Activated CD8-positive, alpha-beta T cell treated with anti-CD3 and anti-CD28 coated beads, Interleukin-2, amount 10 ng/mL, durations not matched to agents 7 days and 5 days (primary cell): ENCODE data around the gene ZNF35. TPM values are rescaled to one million over a fixed set of nuclear protein-coding genes. Genes with fewer than 3 reads are reported as not detected.
"Not testable (repeated sequence)": the region's sequence is repeated elsewhere in the genome, so short reads cannot be mapped to it uniquely, and the experiment has no call there.

ENCODE experiments used
- ATAC-seq: fragments of 150-1000 bp; cut with Tn5 transposase; one replicate; pipeline ENCODE4 v1.10.0; 2021; ENCODE audit warnings: moderate library complexity
- CTCF ChIA-PET: fragments of 350-600 bp; sonication (Branson Sonifier 250); formaldehyde crosslinking; loops from one replicate; lab custom pipeline; 2021; ENCODE audit warnings: antibody characterized with exemption; lab: Charles Lee
- POLR2A ChIA-PET: fragments of 350-600 bp; sonication (Branson Sonifier 250); formaldehyde crosslinking; loops from one replicate; lab custom pipeline; 2021; ENCODE audit warnings: antibody characterized with exemption; lab: Charles Lee
- DNase-seq: peaks from one replicate; pipeline ENCODE4 v3.0.0-alpha.2; 2020
- H3K27ac Mint-ChIP-seq: one replicate; pipeline ENCODE4 v1.8.0; 2021; ENCODE audit warnings: mild to moderate bottlenecking, mixed read lengths
- H3K27me3 Mint-ChIP-seq: one replicate; pipeline ENCODE4 v1.8.0; 2021; ENCODE audit warnings: low read depth, mixed read lengths
- H3K36me3 Mint-ChIP-seq: one replicate; pipeline ENCODE4 v1.8.0; 2021; ENCODE audit warnings: low read depth, mixed read lengths
- H3K4me1 Mint-ChIP-seq: one replicate; pipeline ENCODE4 v1.8.0; 2021; ENCODE audit warnings: low read depth, mixed read lengths
- H3K4me3 Mint-ChIP-seq: one replicate; pipeline ENCODE4 v1.8.0; 2021; ENCODE audit warnings: mild to moderate bottlenecking, mixed read lengths
- H3K9me3 Mint-ChIP-seq: one replicate; pipeline ENCODE4 v1.8.0; 2022; ENCODE audit warnings: mixed read lengths; ENCODE audit not compliant: insufficient read depth
- total RNA-seq, 2 experiments: library from RNA; stranded (reverse); gene quantifications; one replicate each; pipeline ENCODE4 v1.2.3, GENCODE V29; 2021

Gene ZNF35
- total RNA-seq, 2 experiments from 2014 or later, result 3.7 to 7.6 TPM

DNA sequence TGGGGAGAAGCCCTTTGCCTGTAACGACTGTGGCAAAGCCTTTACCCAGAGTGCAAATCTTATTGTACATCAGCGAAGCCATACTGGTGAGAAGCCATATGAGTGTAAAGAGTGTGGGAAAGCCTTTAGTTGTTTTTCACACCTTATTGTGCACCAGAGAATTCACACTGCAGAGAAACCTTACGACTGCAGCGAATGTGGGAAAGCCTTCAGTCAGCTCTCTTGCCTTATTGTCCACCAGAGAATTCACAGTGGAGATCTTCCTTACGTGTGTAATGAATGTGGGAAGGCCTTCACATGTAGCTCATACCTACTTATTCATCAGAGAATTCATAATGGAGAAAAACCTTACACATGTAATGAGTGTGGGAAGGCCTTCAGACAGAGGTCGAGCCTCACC is 10.9 kb downstream of the ZNF35 start:
- no peak for DNase-seq
- ATAC-seq, result no peak
- H3K27me3 Mint-ChIP-seq, result no peaks in the 10 kb centered on the region
- H3K4me1 Mint-ChIP-seq, result no peaks in the 10 kb centered on the region
- H3K27ac Mint-ChIP-seq, result no peak overlapping the region
- peaks cover 68% of the 10 kb centered on the region for H3K36me3 Mint-ChIP-seq
- no peak overlapping the region for H3K4me3 Mint-ChIP-seq
- CTCF ChIA-PET, result no interaction called here
- H3K9me3 Mint-ChIP-seq, result peaks cover 26% of the 10 kb centered on the region
- POLR2A ChIA-PET, result interaction anchor here (0.8 kb wide), 1 partner anchor 11 kb away, joined by 4 read pairs; no protein-coding TSS in a partner anchor

DNA sequence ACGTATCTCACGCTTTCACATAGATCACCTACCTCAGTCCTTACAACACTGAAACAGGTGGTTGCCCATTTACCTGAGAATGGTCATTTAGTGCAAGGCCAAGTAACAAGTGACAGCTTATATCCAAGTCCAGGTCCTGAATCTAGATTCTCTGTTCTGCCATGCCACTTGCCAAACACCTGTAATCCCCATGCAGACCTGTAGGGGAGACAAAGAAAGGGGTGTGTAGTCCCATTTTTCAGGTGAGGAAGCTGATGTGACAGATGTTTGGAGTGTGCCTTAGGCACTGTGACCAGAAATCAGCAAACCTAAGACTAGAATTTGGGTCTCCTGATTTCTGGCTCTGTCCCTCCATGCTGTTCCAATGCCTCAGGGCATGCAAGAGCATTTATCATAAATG is 12.7 kb downstream of the ZNF35 start:
- POLR2A ChIA-PET, result no interaction called here

GRCh38 chr3:44665173-44665572 is 16.6 kb downstream of the ZNF35 start:
- Mint-ChIP-seq H3K36me3 (peaks cover 23% of the 10 kb centered on the region), H3K9me3 (peaks cover 10% of the 10 kb centered on the region), H3K27me3 (no peaks in the 10 kb centered on the region), H3K27ac (no peak overlapping the region), H3K4me3 (no peak overlapping the region), H3K4me1 (no peaks in the 10 kb centered on the region)
- DNase-seq, result no peak
- POLR2A ChIA-PET, result no interaction called here
- CTCF ChIA-PET, result no interaction called here
- no peak for ATAC-seq

More for the DNA sequence above, 12.7 kb downstream of the ZNF35 start:
- H3K9me3 Mint-ChIP-seq, result peaks cover 27% of the 10 kb centered on the region
- H3K27ac Mint-ChIP-seq, result no peak overlapping the region
- H3K36me3 Mint-ChIP-seq, result peaks cover 60% of the 10 kb centered on the region
- CTCF ChIA-PET, result interaction anchor here (0.6 to 0.8 kb wide), 2 partner anchors 15 to 26 kb away, joined by 3 read pairs; no protein-coding TSS in a partner anchor
- no peak overlapping the region for H3K4me3 Mint-ChIP-seq
- ATAC-seq (no peak), DNase-seq (no peak)
- no peaks in the 10 kb centered on the region for H3K27me3 Mint-ChIP-seq
- no peaks in the 10 kb centered on the region for H3K4me1 Mint-ChIP-seq

DNA sequence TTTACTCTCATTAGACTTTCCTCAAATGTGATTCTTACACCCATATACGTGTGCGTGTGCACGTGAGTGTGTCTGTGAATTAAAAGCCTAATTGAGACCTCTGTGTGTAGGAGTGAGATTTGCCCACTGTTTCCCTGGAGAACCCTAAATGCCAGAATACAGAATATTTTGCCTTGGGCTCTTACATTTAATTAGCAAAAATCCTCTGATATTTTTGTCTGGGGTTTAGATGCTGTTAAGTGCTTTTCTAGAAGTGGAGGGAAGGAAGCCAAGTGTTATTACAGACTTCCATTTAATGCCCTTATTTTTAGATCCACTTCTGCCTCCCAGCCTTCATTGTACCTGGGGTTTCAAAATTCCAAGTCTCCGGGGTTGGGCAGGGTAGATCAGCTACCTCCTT is 17.8 kb downstream of the ZNF35 start:
- peaks cover 10% of the 10 kb centered on the region for H3K9me3 Mint-ChIP-seq
- POLR2A ChIA-PET, result interaction anchor here (1.1 kb wide), 1 partner anchor 11 kb away, joined by 3 read pairs; no protein-coding TSS in a partner anchor

GRCh38 chr3:44669760-44670159 is 21.2 kb downstream of the ZNF35 start:
- DNase-seq (no peak), ATAC-seq (no peak)
- ChIA-PET CTCF (no interaction called here), POLR2A (no interaction called here)
- Mint-ChIP-seq H3K9me3 (peaks cover 16% of the 10 kb centered on the region), H3K4me3 (no peak overlapping the region), H3K27ac (no peak overlapping the region), H3K4me1 (no peaks in the 10 kb centered on the region), H3K36me3 (peaks cover 1% of the 10 kb centered on the region), H3K27me3 (no peaks in the 10 kb centered on the region)

More for the DNA sequence above, 17.8 kb downstream of the ZNF35 start:
- Mint-ChIP-seq H3K4me3 (no peak overlapping the region), H3K36me3 (peaks cover 12% of the 10 kb centered on the region), H3K27ac (no peak overlapping the region), H3K27me3 (no peaks in the 10 kb centered on the region), H3K4me1 (no peaks in the 10 kb centered on the region)
- DNase-seq (no peak), ATAC-seq (no peak)
- CTCF ChIA-PET, result no interaction called here

DNA sequence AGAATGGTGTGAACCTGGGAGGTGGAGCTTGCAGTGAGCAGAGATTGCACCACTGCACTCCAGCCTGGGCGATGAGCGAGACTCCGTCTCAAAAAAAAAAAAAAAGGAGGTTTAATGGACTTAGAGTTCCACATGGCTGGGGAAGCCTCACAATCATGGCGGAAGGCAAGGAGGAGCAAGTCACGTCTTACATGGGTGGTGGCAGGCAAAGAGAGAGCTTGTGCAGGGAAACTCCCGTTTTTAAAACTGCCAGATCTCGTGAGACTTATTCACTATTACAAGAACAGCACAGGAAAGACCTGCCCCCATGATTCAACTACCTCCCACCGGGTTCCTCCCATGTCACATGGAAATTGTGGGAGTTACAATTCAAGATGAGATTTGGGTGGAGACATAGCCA is 24.9 kb downstream of the ZNF35 start:
- H3K9me3 Mint-ChIP-seq, ATAC-seq, H3K27me3 Mint-ChIP-seq, H3K4me3 Mint-ChIP-seq, DNase-seq, H3K36me3 Mint-ChIP-seq, H3K27ac Mint-ChIP-seq, POLR2A ChIA-PET, CTCF ChIA-PET, H3K4me1 Mint-ChIP-seq: not testable (repeated sequence)

GRCh38 chr3:44674211-44674610 is 25.7 kb downstream of the ZNF35 start:
- Mint-ChIP-seq H3K4me1 (no peaks in the 10 kb centered on the region), H3K27me3 (no peaks in the 10 kb centered on the region), H3K9me3 (peaks cover 6% of the 10 kb centered on the region), H3K4me3 (no peak overlapping the region), H3K27ac (no peak overlapping the region), H3K36me3 (no peaks in the 10 kb centered on the region)
- ATAC-seq (no peak), DNase-seq (no peak)
- ChIA-PET CTCF (no interaction called here), POLR2A (no interaction called here)

DNA sequence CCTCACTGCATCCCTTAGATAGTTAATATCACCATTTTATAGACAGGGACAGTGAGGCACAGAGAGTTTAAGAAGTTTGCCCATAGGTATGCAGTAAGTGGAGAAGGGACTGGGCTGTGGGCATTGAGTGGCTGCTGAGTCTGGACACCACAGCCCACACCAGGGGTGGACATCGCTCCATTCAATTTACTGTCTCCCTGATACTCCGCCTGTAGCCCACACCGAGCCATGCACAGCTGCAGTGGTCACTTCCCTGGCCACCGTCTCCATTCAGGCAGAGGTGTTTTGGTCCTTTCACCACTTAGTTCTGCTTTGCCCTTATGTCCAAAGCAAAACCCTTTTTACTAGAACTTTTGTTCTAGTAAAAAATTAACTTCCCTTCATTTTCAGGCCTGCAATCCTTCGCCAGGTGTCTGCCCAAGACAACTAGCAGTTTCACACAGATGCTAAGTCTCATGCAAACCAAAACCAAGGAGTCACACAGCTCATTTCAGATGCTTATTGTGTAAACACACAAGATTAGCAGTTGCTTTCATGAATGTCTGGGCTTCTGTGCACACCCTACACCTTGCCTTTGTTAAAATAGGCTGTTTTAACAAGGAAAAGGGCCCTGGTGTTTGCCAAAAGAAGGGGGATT is 30.1 kb downstream of the ZNF35 start:
- Mint-ChIP-seq H3K27ac (no peak overlapping the region), H3K4me1 (no peaks in the 10 kb centered on the region), H3K4me3 (no peak overlapping the region), H3K36me3 (peaks cover 16% of the 10 kb centered on the region), H3K27me3 (no peaks in the 10 kb centered on the region), H3K9me3 (peaks cover 21% of the 10 kb centered on the region)
- DNase-seq (no peak), ATAC-seq (no peak)
- CTCF ChIA-PET, result interaction anchor here (0.7 kb wide), 1 partner anchor 61 kb away, joined by 3 read pairs; no protein-coding TSS in a partner anchor
- POLR2A ChIA-PET, result no interaction called here

DNA sequence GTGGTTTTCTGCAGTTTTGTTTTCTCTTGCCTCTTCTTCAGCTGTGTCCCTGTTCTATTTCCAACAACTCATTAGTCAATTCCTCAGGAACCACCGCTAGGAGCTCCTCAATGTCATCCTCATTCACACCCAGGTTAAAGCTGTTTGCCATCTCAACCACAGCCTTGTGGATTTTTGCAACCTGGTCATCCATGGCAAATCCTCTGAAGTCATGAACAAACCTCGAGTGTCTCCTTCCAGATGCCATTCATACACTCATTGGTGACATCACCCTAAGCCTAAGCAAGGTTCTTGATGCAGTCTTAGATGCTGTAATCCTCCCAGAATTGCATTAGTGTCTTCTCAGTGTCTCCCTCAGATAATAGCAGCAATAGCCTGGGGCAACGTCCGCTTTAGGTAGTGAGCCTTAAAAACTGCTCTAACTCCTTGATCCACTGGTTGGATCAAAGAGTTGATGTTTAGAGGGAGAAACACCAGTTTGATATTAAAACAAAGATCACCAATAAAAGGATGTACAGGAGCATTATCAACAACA is 32.5 kb downstream of the ZNF35 start:
- H3K27ac Mint-ChIP-seq, result no peak overlapping the region
- ATAC-seq, result no peak
- no peak for DNase-seq
- POLR2A ChIA-PET, result interaction anchor here (1.1 kb wide), 1 partner anchor 55 kb away, joined by 3 read pairs; no protein-coding TSS in a partner anchor
- H3K4me1 Mint-ChIP-seq, result peaks cover 11% of the 10 kb centered on the region
- CTCF ChIA-PET, result no interaction called here
- no peak overlapping the region for H3K4me3 Mint-ChIP-seq
- H3K9me3 Mint-ChIP-seq, result peaks cover 20% of the 10 kb centered on the region
- peaks cover 36% of the 10 kb centered on the region for H3K36me3 Mint-ChIP-seq
- no peaks in the 10 kb centered on the region for H3K27me3 Mint-ChIP-seq

GRCh38 chr3:44682182-44682896 is 33.8 kb downstream of the ZNF35 start:
- H3K27ac Mint-ChIP-seq, result no peak overlapping the region
- peaks cover 44% of the 10 kb centered on the region for H3K36me3 Mint-ChIP-seq
- POLR2A ChIA-PET, result interaction anchor here (0.6 to 1.1 kb wide), 2 partner anchors 57 to 117 kb away, joined by 3 read pairs; no protein-coding TSS in a partner anchor
- H3K4me3 Mint-ChIP-seq, result no peak overlapping the region
- ATAC-seq (no peak), DNase-seq (no peak)
- H3K4me1 Mint-ChIP-seq, result peaks cover 11% of the 10 kb centered on the region
- CTCF ChIA-PET, result no interaction called here
- peaks cover 32% of the 10 kb centered on the region for H3K9me3 Mint-ChIP-seq
- H3K27me3 Mint-ChIP-seq, result peaks cover under 1% of the 10 kb centered on the region

DNA sequence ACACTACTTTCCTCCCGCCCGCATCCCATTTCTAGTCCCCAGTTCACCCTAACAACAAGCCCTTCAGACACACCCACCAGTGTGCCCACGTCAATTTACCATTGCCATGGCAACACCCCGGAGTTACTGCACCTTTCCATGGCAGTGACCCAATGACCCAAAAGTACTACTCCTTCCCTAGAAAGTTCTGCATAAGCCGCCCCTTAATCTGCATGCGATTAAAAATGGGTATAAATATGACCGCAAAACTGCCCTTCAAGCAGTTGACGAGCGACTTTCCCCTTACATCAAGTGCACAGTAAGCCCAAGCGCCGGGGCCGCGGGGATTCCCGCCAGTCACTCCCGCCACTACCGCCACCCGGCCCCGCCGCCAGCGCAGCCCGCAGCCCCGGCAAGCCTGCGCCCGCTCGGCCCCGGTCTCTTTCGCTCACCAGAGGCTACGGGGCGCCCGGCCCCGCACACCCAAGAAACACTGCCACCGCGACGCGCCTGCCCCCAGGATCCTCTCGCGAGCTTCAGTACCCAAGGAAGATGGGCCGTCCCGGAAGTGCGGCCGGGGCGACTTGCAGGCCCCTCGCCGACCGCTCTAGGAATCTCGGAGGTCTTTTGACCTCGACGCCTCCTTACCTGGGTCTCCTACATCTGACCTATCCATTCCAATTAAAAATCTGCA is 36.7 kb downstream of the ZNF35 start:
- peaks cover 5% of the 10 kb centered on the region for H3K27me3 Mint-ChIP-seq
- peak overlapping the region; percentile 27 for H3K27ac Mint-ChIP-seq
- ChIA-PET CTCF (no interaction called here), POLR2A (no interaction called here)
- H3K4me3 Mint-ChIP-seq, result peak overlapping the region; percentile 75
- peaks cover 36% of the 10 kb centered on the region for H3K9me3 Mint-ChIP-seq
- ATAC-seq, result peak; percentile 90
- H3K4me1 Mint-ChIP-seq, result peaks cover 11% of the 10 kb centered on the region
- peak; percentile 77 for DNase-seq
- H3K36me3 Mint-ChIP-seq, result peaks cover 44% of the 10 kb centered on the region
